Endothelial cell of umbilical vein (primary cell): ENCODE data around the gene MLANA. TPM values are rescaled to one million over a fixed set of nuclear protein-coding genes. Genes with fewer than 3 reads are reported as not detected.

Experiments used
- BruUV-seq: library from RNA; stranded (reverse); fragments of 400-500 nt; replicated peaks from 2 replicates; lab custom pipeline; 2021; lab: Mats Ljungman, UMichigan
- CTCF ChIA-PET: fragments of 300-600, 350-600 bp; sonication (Branson Sonifier 250); formaldehyde crosslinking; loops from one replicate; lab custom pipeline; 2021; ENCODE audit warnings: antibody characterized with exemption, inconsistent platforms; lab: Charles Lee
- POLR2A ChIA-PET: fragments of 300-600, 350-600 bp; sonication (Branson Sonifier 250); formaldehyde crosslinking; loops from one replicate; lab custom pipeline; 2021; ENCODE audit warnings: antibody characterized with exemption, inconsistent platforms; lab: Charles Lee
- DNase-seq: peaks from one replicate; pipeline ENCODE4 v3.0.0-alpha.2; 2011; ENCODE audit warnings: low read depth, low spot score
- FAIRE-seq: peaks from 2 replicates; lab custom pipeline; 2011; peaks lifted over from hg19 to GRCh38; lab: Jason Lieb, UNC
- H2AFZ ChIP-seq: 2 replicates; pipeline ENCODE4 v1.6.0; 2012; ENCODE audit warnings: low read depth, low read length, control low read depth, inconsistent platforms
- H3K27ac ChIP-seq: 2 replicates; pipeline ENCODE4 v1.5.1; 2011; ENCODE audit warnings: low read depth, mild to moderate bottlenecking, control low read depth, low read length, moderate library complexity; ENCODE audit not compliant: insufficient read depth
- H3K27me3 ChIP-seq, 2 experiments: 2 replicates each; pipeline versions ENCODE4 v1.6.0 to v1.6.1; 2011; ENCODE audit warnings: low read length in 2 of 2, mixed read lengths in 1 of 2; ENCODE audit not compliant: control insufficient read depth in 2 of 2, insufficient read depth in 2 of 2
- H3K36me3 ChIP-seq, 2 experiments: 2 replicates in 1 of 2; 3 replicates in 1 of 2; pipeline ENCODE4 v1.5.1; 2011; ENCODE audit warnings: low read length in 2 of 2, mild to moderate bottlenecking in 1 of 2, moderate library complexity in 1 of 2; ENCODE audit not compliant: control insufficient read depth in 2 of 2, insufficient read depth in 2 of 2; ENCODE audit errors: extremely low read depth in 1 of 2
- H3K4me1 ChIP-seq: 3 replicates; pipeline ENCODE4 v1.5.1; 2011; ENCODE audit warnings: mild to moderate bottlenecking, low read length; ENCODE audit not compliant: control insufficient read depth, insufficient read depth; ENCODE audit errors: extremely low read depth
- H3K4me2 ChIP-seq: 2 replicates; pipeline ENCODE4 v1.6.1; 2011; ENCODE audit warnings: low read length, control low read depth, mixed read lengths; ENCODE audit not compliant: insufficient read depth
- H3K4me3 ChIP-seq, 3 experiments: fragments of 200-600 bp in 1 of 3; sonication (generic), shearing (Covaris generic) in 1 of 3; replicated peaks in 1 of 3; 2 replicates each; pipeline ENCODE4 v1.5.1; 2011 to 2016; ENCODE audit warnings: control low read depth in 3 of 3, low read length in 3 of 3, mild to moderate bottlenecking in 2 of 3, inconsistent platforms in 1 of 3, low read depth in 1 of 3, moderate library complexity in 1 of 3; ENCODE audit not compliant: insufficient read depth in 1 of 3
- H3K79me2 ChIP-seq: 2 replicates; pipeline ENCODE4 v1.6.0; 2012; ENCODE audit warnings: low read length, inconsistent platforms; ENCODE audit not compliant: control insufficient read depth, insufficient read depth
- H3K9ac ChIP-seq: replicated peaks from 2 replicates; pipeline ENCODE3; 2011; ENCODE audit warnings: low read length, control low read depth; ENCODE audit not compliant: insufficient read depth; ENCODE audit errors: extremely low read depth
- H3K9me1 ChIP-seq: replicated peaks from 3 replicates; pipeline ENCODE4 v1.6.0; 2011; ENCODE audit warnings: mild to moderate bottlenecking, low read length; ENCODE audit not compliant: control insufficient read depth, insufficient read depth; ENCODE audit errors: extremely low read depth
- H3K9me3 ChIP-seq: replicated peaks from 2 replicates; pipeline ENCODE4 v1.5.1; 2012; ENCODE audit warnings: low read length, inconsistent platforms; ENCODE audit not compliant: control insufficient read depth, insufficient read depth
- H4K20me1 ChIP-seq: replicated peaks from 2 replicates; pipeline ENCODE3; 2011; ENCODE audit warnings: mild to moderate bottlenecking, low read length; ENCODE audit not compliant: control insufficient read depth, insufficient read depth; ENCODE audit errors: extremely low read depth
- CTCF ChIP-seq, 2 donors: IDR thresholded peaks; 1 replicate in 1 of 2; 2 replicates in 1 of 2; pipeline ENCODE4 v1.5.1; 2011; ENCODE audit warnings: low read length in 2 of 2, mild to moderate bottlenecking in 2 of 2, moderate library complexity in 2 of 2, control low read depth in 1 of 2, inconsistent platforms in 1 of 2, low read depth in 1 of 2; ENCODE audit not compliant: insufficient read depth in 1 of 2; ENCODE audit errors: extremely low read depth in 1 of 2
- EZH2 ChIP-seq: IDR thresholded peaks from 2 replicates; pipeline ENCODE4 v1.6.1; 2012; ENCODE audit warnings: borderline replicate concordance, low read depth, mild to moderate bottlenecking, moderate library complexity, low read length, inconsistent platforms; ENCODE audit not compliant: severe bottlenecking
- FOS ChIP-seq: IDR thresholded peaks from 2 replicates; pipeline ENCODE4 v1.6.1; 2011; ENCODE audit warnings: mild to moderate bottlenecking, low read length, moderate library complexity, borderline replicate concordance; ENCODE audit not compliant: insufficient read depth
- GATA2 ChIP-seq: IDR thresholded peaks from 2 replicates; pipeline ENCODE4 v1.7.0; 2011; ENCODE audit warnings: low read depth, mild to moderate bottlenecking, moderate library complexity, mixed read lengths, low read length; ENCODE audit not compliant: insufficient read length, insufficient read depth
- JUN ChIP-seq: IDR thresholded peaks from 2 replicates; pipeline ENCODE4 v1.6.1; 2011; ENCODE audit warnings: borderline replicate concordance, low read depth; ENCODE audit not compliant: insufficient read length, insufficient read depth
- MAX ChIP-seq: IDR thresholded peaks from 2 replicates; pipeline ENCODE4 v1.6.1; 2011; ENCODE audit not compliant: insufficient read depth, insufficient read length
- MYC ChIP-seq: IDR thresholded peaks from one replicate; pipeline ENCODE4 v1.6.1; 2011; ENCODE audit warnings: mild to moderate bottlenecking, low read depth, low read length
- POLR2A ChIP-seq: IDR thresholded peaks from 2 replicates; pipeline ENCODE4 v1.6.1; 2012; ENCODE audit warnings: low read depth, mild to moderate bottlenecking, control low read depth, low read length
- POLR2AphosphoS5 ChIP-seq: IDR thresholded peaks from 2 replicates; pipeline ENCODE4 v1.6.1; 2012; ENCODE audit warnings: low read depth, mild to moderate bottlenecking, control low read depth, low read length, moderate library complexity; ENCODE audit not compliant: insufficient read depth
- dilution Hi-C: fragments of 300-500 bp; cut with MboI; formaldehyde crosslinking; loops from one replicate; pipeline ENCODE4 v1.15.0; 2019; ENCODE audit warnings: low sequenced_read_pairs; ENCODE audit not compliant: extremely low pct_ligation_motif_present
- intact Hi-C: fragments of 100-400 bp; cut with micrococcal nuclease; formaldehyde crosslinking; loops from one replicate; pipeline ENCODE4 v1.10.0; 2022
- polyA plus RNA-seq, 4 experiments: library from polyadenylated mRNA; depleted of rRNA in 3 of 4; stranded (reverse) in 3 of 4; unstranded in 1 of 4; fragments of >200 nt; gene quantifications; 2 replicates each; pipeline versions ENCODE4 v1.2.1 to v1.2.3, GENCODE V29; 2011 to 2012; ENCODE audit warnings: missing spikeins in 1 of 4
- total RNA-seq: library from RNA; stranded (reverse); gene quantifications from 2 replicates; pipeline ENCODE4 v1.2.3, GENCODE V29; 2021

The MLANA gene
- total and polyA plus RNA-seq, 2 donors (not counting 3 experiments of a cell fraction or from before 2014, with no cell fraction given), result not detected

GRCh38 chr9:5908918-5909317, 18.2 kb downstream of the MLANA start:
- CTCF ChIA-PET, result interaction anchor here (1.0 to 1.3 kb wide), 2 partner anchors 10 to 23 kb away, joined by 4 to 5 read pairs; no protein-coding TSS in a partner anchor

More at GRCh38 chr9:5908918-5909317, 18.2 kb downstream of the MLANA start:
- POLR2A ChIA-PET, result no interaction called here
- BruUV-seq, result no TSS peak
- H4K20me1 ChIP-seq, result no peaks in the 10 kb centered on the region
- H2AFZ ChIP-seq, result no peak overlapping the region
- intact Hi-C loops (no loop called here), dilution Hi-C loops (no loop called here)
- H3K4me3 ChIP-seq, result no peak overlapping the region
- no peak for TF ChIP-seq FOS
- no peak for TF ChIP-seq EZH2
- TF ChIP-seq POLR2AphosphoS5, result no peak
- no peak for TF ChIP-seq CTCF (IDR thresholded peaks at IDR 0.05; ENCODE audit: extremely low read depth in 1 of 2, insufficient read depth in 1 of 2, low read depth in 1 of 2, low read length in 2 of 2)
- TF ChIP-seq GATA2, result no peak
- no peak for TF ChIP-seq MAX
- no peak for TF ChIP-seq MYC
- TF ChIP-seq JUN, result no peak
- TF ChIP-seq POLR2A, result no peak
- no peak overlapping the region for H3K9ac ChIP-seq
- no peaks in the 10 kb centered on the region for H3K9me3 ChIP-seq
- H3K36me3 ChIP-seq, result no peaks in the 10 kb centered on the region
- no peaks in the 10 kb centered on the region for H3K4me1 ChIP-seq
- H3K79me2 ChIP-seq, result no peaks in the 10 kb centered on the region
- DNase-seq (no peak), FAIRE-seq (no peak)
- no peak overlapping the region for H3K27ac ChIP-seq
- no peak overlapping the region for H3K4me2 ChIP-seq
- no peaks in the 10 kb centered on the region for H3K27me3 ChIP-seq
- H3K9me1 ChIP-seq, result peaks cover 2% of the 10 kb centered on the region
